Transverse colon (tissue), 3 donors: ENCODE measurements around the gene SENP8.

Experiments used
- CTCF ChIP-seq, 5 experiments: fragments of 200-600 bp in 3 of 5; fragments of 450-650 bp in 2 of 5; sonication (generic) in 3 of 5; IDR thresholded peaks; 1 replicate in 2 of 5; 2 replicates in 3 of 5; pipeline ENCODE4 v1.5.1; 2016 to 2017; ENCODE audit warnings: antibody characterized with exemption in 5 of 5, inconsistent platforms in 3 of 5, mild to moderate bottlenecking in 2 of 5, moderate library complexity in 1 of 5
- POLR2A ChIP-seq: fragments of 450-650 bp; IDR thresholded peaks from one replicate; pipeline ENCODE4 v1.6.1; 2016; ENCODE audit warnings: antibody characterized with exemption, mild to moderate bottlenecking, moderate library complexity

- TF ChIP-seq CTCF (IDR thresholded peaks at IDR 0.05) (no peak), POLR2A (no peak)
Measured at GRCh38 chr15:72192416-72192815, 74.2 kb downstream of the SENP8 start.
